HG03025 (cell line): ENCODE data around the gene PIBF1.
A peak's percentile ranks its signal among the peaks of the same experiment; 100 is the strongest.

ENCODE experiments used
- ATAC-seq: cut with Tn5 transposase; IDR thresholded peaks from one replicate; pipeline ENCODE4 v1.9.1; 2021; ENCODE audit warnings: mild to moderate bottlenecking, moderate library complexity; ENCODE audit not compliant: unreplicated experiment, low FRiP score

PIBF1 gene

DNA sequence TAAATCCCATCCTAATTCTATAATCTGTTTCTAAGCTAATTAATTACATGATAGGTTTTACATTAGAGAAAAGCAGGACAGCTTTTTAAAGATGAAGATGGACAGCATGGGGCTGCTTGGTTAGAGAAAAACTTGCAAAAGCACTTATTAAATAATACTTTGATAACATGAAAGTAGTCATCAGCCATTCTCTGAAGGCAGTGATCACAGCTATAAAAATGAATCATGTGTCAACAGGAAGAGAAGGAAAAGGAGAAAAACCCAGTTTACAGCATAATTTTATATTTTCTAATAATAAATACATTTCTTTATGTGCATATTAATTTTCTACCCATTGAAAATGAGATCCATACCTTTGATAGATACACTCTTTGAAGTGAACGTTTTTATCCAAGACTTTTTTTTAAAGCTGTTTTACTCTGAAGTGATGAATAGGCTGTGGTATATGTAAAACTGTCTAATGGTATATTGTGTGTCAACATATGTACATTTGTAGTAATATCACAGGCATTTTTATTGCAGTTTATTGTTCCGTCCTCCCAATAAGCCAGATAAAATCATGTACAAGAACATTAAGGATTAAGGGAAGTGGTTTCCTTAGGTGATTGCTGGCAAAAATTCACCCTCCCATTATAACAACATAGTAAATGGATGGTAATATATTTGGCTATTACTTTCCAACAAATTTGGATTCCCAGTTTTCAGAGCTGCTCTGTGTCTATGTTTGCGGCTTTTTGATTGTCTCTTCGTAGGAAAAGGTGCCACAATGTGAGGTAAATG lies 275.5 kb downstream of the PIBF1 start:
- ATAC-seq = no peak

DNA sequence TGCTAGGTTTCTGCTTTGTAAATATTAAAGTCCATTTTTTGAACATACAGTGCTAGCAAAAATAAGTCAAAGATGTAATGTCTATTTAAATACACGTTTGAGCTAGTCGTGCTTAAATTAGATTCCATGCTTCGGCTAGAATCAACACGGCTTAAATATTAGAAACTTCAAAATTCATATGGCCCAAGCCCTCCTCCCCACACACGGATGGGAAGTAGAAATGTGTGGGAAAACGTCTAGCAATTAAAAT lies 276.1 kb downstream of the PIBF1 start:
- no peak for ATAC-seq

DNA sequence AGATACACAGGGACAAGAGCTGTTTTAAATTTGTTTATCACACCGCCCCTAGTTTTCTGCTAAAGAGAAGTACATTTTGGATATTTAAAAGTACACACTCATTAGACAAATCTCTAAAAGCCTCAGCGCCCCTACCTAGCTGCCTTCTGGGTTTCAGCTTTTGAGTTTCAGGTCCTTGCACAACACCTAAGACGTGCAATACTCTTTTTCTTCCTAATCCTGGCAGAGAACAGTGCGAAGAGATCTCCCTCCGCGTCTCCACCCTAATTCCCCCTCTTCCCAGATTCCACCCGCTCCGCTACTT lies 276.5 kb downstream of the PIBF1 start:
- peak; percentile 26 for ATAC-seq

DNA sequence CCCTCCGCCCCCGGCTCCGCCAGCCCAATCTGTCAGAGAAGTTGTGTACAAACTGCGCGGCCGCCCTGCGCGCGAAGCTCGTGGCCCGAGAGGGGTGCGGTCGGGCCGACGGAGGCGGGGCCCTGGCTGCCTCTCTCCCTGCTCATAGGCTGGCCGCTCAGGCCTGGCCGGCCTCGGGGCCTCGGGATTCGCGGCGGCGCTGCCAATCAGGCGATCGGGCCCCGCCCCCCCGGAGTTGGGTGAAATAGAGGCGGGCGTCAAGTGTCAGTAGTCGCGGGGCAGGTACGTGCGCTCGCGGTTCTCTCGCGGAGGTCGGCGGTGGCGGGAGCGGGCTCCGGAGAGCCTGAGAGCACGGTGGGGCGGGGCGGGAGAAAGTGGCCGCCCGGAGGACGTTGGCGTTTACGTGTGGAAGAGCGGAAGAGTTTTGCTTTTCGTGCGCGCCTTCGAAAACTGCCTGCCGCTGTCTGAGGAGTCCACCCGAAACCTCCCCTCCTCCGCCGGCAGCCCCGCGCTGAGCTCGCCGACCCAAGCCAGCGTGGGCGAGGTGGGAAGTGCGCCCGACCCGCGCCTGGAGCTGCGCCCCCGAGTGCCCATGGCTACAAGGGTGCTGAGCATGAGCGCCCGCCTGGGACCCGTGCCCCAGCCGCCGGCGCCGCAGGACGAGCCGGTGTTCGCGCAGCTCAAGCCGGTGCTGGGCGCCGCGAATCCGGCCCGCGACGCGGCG lies 277.0 kb downstream of the PIBF1 start, which contains the start of gene KLF5:
KLF5 (plus strand) TSS at position 270 of the 724 bp plus-strand sequence; CDS start at position 593, 323 bp downstream.
- ATAC-seq = peak; percentile 96

DNA sequence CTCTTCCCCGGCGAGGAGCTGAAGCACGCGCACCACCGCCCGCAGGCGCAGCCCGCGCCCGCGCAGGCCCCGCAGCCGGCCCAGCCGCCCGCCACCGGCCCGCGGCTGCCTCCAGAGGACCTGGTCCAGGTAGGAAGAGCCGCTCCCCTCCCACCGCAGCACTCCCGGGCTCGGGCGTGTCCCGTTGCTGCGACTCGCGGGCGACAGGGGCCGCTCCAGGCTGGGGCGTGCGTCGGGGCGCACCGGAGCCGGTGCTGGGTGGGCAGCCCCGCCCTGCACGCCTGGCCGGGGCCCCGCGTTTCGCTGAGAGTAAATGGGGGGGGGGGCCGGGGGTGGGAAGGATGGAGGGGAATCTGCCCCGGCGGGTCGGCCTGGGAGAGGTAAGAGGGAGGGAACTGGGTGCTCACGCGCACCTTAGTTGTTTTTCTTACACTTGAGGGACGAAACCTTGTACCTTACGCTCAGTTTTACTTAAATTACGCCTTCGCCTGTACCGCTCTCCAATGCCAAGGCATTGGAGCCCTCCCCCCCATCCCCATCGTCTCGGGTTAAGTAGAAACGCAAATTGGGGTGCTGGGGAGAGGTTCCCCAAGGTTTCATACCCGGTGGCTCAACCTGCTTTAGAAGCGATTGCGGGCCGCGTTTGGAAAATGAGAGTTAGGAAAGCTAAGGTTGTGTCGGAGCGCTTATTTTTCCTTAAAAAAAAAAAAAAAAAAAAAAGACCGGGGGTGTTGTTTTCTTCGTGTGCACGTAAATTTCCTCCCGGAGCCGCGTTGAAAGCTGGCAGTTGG lies 277.7 kb downstream of the PIBF1 start:
- peak; percentile 35 for ATAC-seq

DNA sequence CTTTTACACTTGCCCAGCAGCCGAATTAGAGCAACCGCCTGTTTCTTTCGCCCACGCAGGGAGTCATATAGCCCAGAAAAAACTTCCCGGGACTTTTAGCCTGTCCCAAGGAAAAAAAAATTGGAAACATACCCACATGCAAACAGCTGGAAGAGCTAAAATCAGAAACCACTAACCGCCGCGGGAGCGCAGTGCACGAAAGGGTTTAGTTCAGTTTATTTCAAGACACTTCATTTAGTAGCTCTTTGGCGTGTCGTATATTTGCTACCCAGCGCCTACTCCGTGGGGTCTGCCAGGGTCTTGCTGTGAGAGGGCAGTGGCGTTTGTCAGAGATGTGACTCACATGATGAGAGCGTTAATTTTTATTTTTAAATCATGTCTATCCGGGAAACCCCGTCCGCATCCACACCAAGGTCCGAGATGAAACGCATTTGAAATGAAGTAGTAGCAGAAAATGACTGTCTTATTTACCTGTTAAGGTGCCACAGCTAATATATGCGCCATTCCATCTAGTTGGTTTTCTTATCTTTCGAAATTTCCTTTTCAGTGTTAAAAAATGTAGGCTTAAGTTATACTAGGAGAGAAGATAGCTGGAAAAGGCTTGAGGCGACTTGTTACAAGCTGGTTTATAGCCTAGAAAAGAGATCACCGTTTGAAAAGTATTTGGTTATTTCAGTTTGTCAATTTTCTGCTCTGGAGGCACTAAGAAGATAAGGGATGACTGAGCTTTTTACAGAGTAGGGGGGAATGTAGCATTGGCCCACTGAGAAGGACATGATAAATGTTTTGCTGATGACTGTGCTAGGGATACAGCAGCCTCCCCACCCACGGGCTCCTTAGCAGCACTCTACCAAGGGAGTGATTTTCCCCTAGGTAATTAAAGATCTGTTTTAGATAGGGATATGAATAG lies 278.6 kb downstream of the PIBF1 start:
- no peak for ATAC-seq

DNA sequence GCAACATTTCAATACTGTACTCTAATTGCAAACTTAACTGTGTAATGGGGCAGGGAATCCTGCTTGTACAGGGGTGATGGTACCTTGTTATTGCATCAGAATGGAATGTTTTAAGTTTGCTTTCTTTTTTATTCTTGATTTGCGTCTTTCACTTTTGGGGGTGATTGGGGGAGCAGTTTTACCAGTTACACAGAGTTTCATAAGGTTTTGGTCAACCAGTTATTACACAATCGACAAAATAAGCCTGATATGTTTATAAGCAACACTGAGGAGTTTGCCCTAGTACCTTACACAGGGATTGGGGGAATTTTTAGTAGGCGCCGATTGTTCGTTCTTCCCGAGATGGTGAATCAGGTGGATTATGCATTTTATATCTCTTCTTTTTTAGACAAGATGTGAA lies 279.5 kb downstream of the PIBF1 start:
- ATAC-seq = no peak

DNA sequence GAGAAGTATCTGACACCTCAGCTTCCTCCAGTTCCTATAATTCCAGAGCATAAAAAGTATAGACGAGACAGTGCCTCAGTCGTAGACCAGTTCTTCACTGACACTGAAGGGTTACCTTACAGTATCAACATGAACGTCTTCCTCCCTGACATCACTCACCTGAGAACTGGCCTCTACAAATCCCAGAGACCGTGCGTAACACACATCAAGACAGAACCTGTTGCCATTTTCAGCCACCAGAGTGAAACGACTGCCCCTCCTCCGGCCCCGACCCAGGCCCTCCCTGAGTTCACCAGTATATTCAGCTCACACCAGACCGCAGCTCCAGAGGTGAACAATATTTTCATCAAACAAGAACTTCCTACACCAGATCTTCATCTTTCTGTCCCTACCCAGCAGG lies 279.9 kb downstream of the PIBF1 start:
- no peak for ATAC-seq

DNA sequence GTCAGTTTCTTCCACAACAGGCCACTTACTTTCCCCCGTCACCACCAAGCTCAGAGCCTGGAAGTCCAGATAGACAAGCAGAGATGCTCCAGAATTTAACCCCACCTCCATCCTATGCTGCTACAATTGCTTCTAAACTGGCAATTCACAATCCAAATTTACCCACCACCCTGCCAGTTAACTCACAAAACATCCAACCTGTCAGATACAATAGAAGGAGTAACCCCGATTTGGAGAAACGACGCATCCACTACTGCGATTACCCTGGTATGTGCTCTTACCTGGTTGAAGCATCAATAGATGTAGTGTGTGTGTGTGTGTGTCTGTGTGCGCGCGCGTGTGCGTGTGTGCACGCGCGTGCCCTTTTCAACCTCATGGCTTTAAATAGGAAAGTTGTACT lies 280.5 kb downstream of the PIBF1 start:
- no peak for ATAC-seq

DNA sequence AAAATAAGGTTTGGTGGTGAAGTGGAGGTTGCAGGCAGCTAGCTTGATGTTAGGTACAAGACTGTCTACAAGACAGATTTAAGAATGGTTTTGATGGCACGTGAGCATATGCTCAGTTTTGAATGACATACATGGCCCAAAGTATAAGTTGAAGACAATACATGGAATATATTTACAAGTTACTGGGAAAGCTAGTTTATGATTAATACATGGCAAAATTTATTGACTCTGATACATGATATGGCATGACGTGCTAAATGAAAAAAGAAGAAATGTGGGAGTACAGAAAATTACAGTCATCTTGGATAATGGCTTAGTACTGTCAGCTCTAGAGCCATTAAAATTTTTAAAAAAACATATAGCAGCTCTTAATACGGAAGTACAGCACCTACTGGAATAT lies 281.2 kb downstream of the PIBF1 start:
- no peak for ATAC-seq

DNA sequence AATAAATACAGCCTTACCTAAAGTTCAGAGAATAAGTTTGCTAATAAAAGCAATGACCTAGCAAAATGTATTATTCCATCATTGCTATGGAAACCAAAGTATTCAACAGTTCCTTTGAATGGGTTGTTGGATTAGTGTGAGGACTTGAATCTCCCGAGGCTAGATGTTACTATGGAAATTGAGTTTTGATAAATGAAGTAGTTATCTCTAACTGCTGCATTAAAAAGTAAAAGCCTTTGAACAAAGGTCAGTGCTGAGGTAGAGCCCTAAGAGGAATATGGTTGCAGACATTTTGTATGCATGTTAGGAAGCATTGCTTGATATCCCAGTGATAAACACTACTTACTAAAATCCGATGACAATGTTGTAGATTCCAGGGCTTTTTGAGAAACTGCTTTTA lies 283.1 kb downstream of the PIBF1 start:
- ATAC-seq = no peak

DNA sequence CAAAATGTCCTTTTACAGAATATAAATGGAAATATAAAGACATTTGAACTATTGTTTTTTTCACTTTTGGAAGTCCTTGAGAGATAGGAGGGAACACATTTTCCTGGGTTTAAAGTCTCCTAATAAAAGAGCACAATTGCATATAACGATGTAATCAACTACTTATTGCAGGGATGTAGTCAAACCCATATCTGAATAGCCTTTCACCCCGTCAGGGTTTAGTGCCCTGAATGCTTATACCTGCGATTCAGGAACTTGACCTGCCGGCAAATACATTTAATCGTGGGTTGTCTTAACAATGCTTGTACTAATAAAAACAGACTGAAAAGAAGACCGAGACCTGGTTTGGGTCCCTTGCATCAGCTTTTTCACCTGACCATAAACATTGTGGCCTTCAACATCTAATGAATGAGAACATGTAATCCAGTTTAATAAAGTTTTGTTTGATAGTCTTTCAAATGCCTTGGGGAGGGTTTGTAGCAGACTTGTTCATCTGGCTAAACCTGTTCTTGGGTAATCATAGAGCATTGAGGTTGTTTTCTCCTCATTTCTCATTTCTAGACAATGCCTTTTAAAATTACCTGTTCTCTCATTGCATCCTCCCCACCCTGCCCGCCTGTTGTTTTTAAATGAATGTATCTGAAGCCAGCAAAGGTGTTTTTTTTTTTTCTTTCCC lies 283.9 kb downstream of the PIBF1 start:
- no peak for ATAC-seq
